Esophagus squamous epithelium (tissue), 5 donors: Measurements from ENCODE around the gene OR2W1. TPM values are rescaled to one million over a fixed set of nuclear protein-coding genes. Genes with fewer than 3 reads are reported as not detected.

Experiments
- DNase-seq: peaks from one replicate; lab custom pipeline; 2025; lab: John Stamatoyannopoulos, UW
- H3K27ac ChIP-seq, 4 donors: fragments of 200-600 bp; sonication (generic); one replicate each; pipeline ENCODE4 v1.5.1; 2016 to 2019; ENCODE audit warnings: mild to moderate bottlenecking in 1 of 4
- H3K27me3 ChIP-seq, 4 donors: fragments of 200-600 bp; sonication (generic); 1 replicate in 3 of 4; 2 replicates in 1 of 4; pipeline versions ENCODE4 v1.5.1 to v1.6.0; 2017 to 2021; ENCODE audit warnings: antibody characterized with exemption in 1 of 4
- H3K36me3 ChIP-seq, 3 donors: fragments of 200-600 bp; sonication (generic); one replicate each; pipeline ENCODE4 v1.5.1; 2016 to 2019
- H3K4me1 ChIP-seq, 3 donors: fragments of 200-600 bp; sonication (generic); one replicate each; pipeline ENCODE4 v1.5.1; 2017 to 2019
- H3K4me3 ChIP-seq, 4 donors: fragments of 200-600 bp; sonication (generic); 1 replicate in 3 of 4; 2 replicates in 1 of 4; pipeline ENCODE4 v1.5.1; 2016 to 2019; ENCODE audit warnings: mild to moderate bottlenecking in 2 of 4, moderate library complexity in 1 of 4
- H3K9me3 ChIP-seq, 3 donors: fragments of 200-600 bp; sonication (generic); one replicate each; pipeline ENCODE4 v1.5.1; 2016 to 2019
- CTCF ChIP-seq, 6 experiments: fragments of 450-650 bp in 4 of 6; fragments of 200-600 bp in 2 of 6; sonication (generic) in 2 of 6; IDR thresholded peaks; one replicate each; pipeline ENCODE4 v1.5.1; 2016 to 2019; ENCODE audit warnings: antibody characterized with exemption in 6 of 6, mild to moderate bottlenecking in 4 of 6, moderate library complexity in 4 of 6
- POLR2A ChIP-seq, 4 donors: fragments of 450-650 bp; IDR thresholded peaks; one replicate each; pipeline ENCODE4 v1.6.1; 2017; ENCODE audit warnings: antibody characterized with exemption in 4 of 4, mild to moderate bottlenecking in 4 of 4, moderate library complexity in 3 of 4
- WGBS, 2 donors: methylation state at CpG; one replicate each; pipeline ENCODE4 v1.1.5; 2018; 5-methylcytosine and 5-hydroxymethylcytosine counted together
- intact Hi-C: fragments of 100-400 bp; cut with DNase I; formaldehyde crosslinking; loops from one replicate; pipeline ENCODE4 v1.15.0; 2022
- total RNA-seq, 4 donors: library from RNA; depleted of rRNA; stranded (reverse); fragments of >200 nt; gene quantifications; one replicate each; pipeline ENCODE4 v1.1.0, GENCODE V29; 2016
- donor health status: DM: yes; HTN: yes; CAD: no.

Gene OR2W1
- total RNA-seq, 4 donors from 2014 or later = not detected

GRCh38 chr6:29079203-29079602 lies 34.2 kb upstream of the OR2W1 start:
- WGBS, 2 donors = 70 to 75% methylated on average over 1 of the region's 1 CpG
- intact Hi-C loops = no loop called here
- Histone ChIP-seq H3K27ac (no peak overlapping the region), H3K4me1 (no peaks in the 10 kb centered on the region), H3K4me3 (no peak overlapping the region), H3K36me3 (no peaks in the 10 kb centered on the region), H3K9me3 (no peaks in the 10 kb centered on the region), H3K27me3 (no peaks in the 10 kb centered on the region)
- no peak for TF ChIP-seq CTCF (IDR thresholded peaks at IDR 0.05)
- TF ChIP-seq POLR2A (IDR thresholded peaks at IDR 0.05) = no peak
- DNase-seq = no peak

GRCh38 chr6:29071831-29072723 lies 27.1 kb upstream of the OR2W1 start:
- DNase-seq = no peak
- intact Hi-C loops = no loop called here
- Histone ChIP-seq H3K4me1 (no peaks in the 10 kb centered on the region), H3K27ac (no peak overlapping the region), H3K27me3 (peaks cover 0 to 4% (median 0%) of the 10 kb centered on the region in 4 donors), H3K36me3 (no peaks in the 10 kb centered on the region), H3K4me3 (no peak overlapping the region), H3K9me3 (peaks cover 0 to 9% (median 0%) of the 10 kb centered on the region in 3 donors)
- TF ChIP-seq CTCF (IDR thresholded peaks at IDR 0.05) = peak in 4 of 6 experiments; percentile 5 to 45 (median 8)
- TF ChIP-seq POLR2A (IDR thresholded peaks at IDR 0.05) = no peak
- WGBS, 2 donors = 34 to 35% methylated on average over 8 to 9 of the region's 9 CpGs

GRCh38 chr6:29051680-29052079 lies 6.7 kb upstream of the OR2W1 start:
- Histone ChIP-seq H3K27ac (no peak overlapping the region), H3K4me1 (no peaks in the 10 kb centered on the region), H3K4me3 (no peak overlapping the region), H3K27me3 (peaks cover 0 to 3% (median 0%) of the 10 kb centered on the region in 4 donors), H3K36me3 (no peaks in the 10 kb centered on the region), H3K9me3 (no peaks in the 10 kb centered on the region)
- no peak for DNase-seq
- 86% methylated on average over 3 of the region's 3 CpGs for WGBS, 2 donors
- TF ChIP-seq POLR2A (IDR thresholded peaks at IDR 0.05) (no peak), CTCF (IDR thresholded peaks at IDR 0.05) (no peak)
- intact Hi-C loops = no loop called here

- no peak for DNase-seq
- no peak for TF ChIP-seq CTCF (IDR thresholded peaks at IDR 0.05)
- no peak for TF ChIP-seq POLR2A (IDR thresholded peaks at IDR 0.05)
- H3K4me1 ChIP-seq = no peaks in the 10 kb centered on the region
- 93 to 94% methylated on average over 24 of the region's 24 CpGs for WGBS, 2 donors
- intact Hi-C loops = no loop called here
- H3K4me3 ChIP-seq = no peak overlapping the region
- H3K36me3 ChIP-seq = no peaks in the 10 kb centered on the region
- no peak overlapping the region for H3K27ac ChIP-seq
- H3K27me3 ChIP-seq = peaks cover 0 to 4% (median 0%) of the 10 kb centered on the region in 4 donors
- no peaks in the 10 kb centered on the region for H3K9me3 ChIP-seq
Observed at GRCh38 chr6:29035951-29036350, 9.0 kb downstream of the OR2W1 start.

GRCh38 chr6:29028821-29029220 lies 16.2 kb downstream of the OR2W1 start:
- H3K27ac ChIP-seq = no peak overlapping the region
- H3K27me3 ChIP-seq = peaks cover 0 to 32% (median 2%) of the 10 kb centered on the region in 4 donors
- no peak for DNase-seq
- no peak for TF ChIP-seq POLR2A (IDR thresholded peaks at IDR 0.05)
- no peak for TF ChIP-seq CTCF (IDR thresholded peaks at IDR 0.05)
- no peaks in the 10 kb centered on the region for H3K36me3 ChIP-seq
- 89 to 91% methylated on average over 7 to 13 of the region's 13 CpGs for WGBS, 2 donors
- H3K4me3 ChIP-seq = no peak overlapping the region
- H3K4me1 ChIP-seq = no peaks in the 10 kb centered on the region
- H3K9me3 ChIP-seq = no peaks in the 10 kb centered on the region
- intact Hi-C loops = no loop called here
